Liver (tissue), 3 donors: ENCODE measurements around the gene CDH13.

ENCODE experiments used
- CTCF ChIP-seq: fragments of 150-350 bp; IDR thresholded peaks from 2 replicates; pipeline ENCODE4 v1.5.1; 2017; ENCODE audit warnings: improper control_type of control experiment, low read depth, low read length; ENCODE audit not compliant: missing input control
- HNF4G ChIP-seq: IDR thresholded peaks from 2 replicates; pipeline ENCODE4 v1.6.1; 2016; ENCODE audit warnings: antibody characterized with exemption
- MAX ChIP-seq: IDR thresholded peaks from 2 replicates; pipeline ENCODE4 v1.6.1; 2016; ENCODE audit warnings: antibody characterized with exemption
- RAD21 ChIP-seq, 2 donors: IDR thresholded peaks; 2 replicates each; pipeline ENCODE4 v1.6.1; 2016; ENCODE audit warnings: antibody characterized with exemption in 2 of 2, mild to moderate bottlenecking in 2 of 2
- REST ChIP-seq: IDR thresholded peaks from 2 replicates; pipeline ENCODE4 v1.6.1; 2016; ENCODE audit warnings: antibody characterized with exemption, mild to moderate bottlenecking
- RXRA ChIP-seq, 2 donors: IDR thresholded peaks; 2 replicates each; pipeline ENCODE4 v1.6.1; 2017 to 2018; ENCODE audit warnings: antibody characterized with exemption in 2 of 2, mild to moderate bottlenecking in 1 of 2
- SP1 ChIP-seq: IDR thresholded peaks from 2 replicates; pipeline ENCODE4 v1.6.1; 2018; ENCODE audit warnings: antibody characterized with exemption, mild to moderate bottlenecking
- TAF1 ChIP-seq: conservative IDR thresholded peaks from 2 replicates; pipeline ENCODE4 v1.6.1; 2016; ENCODE audit warnings: antibody characterized with exemption, mild to moderate bottlenecking
- YY1 ChIP-seq: IDR thresholded peaks from 2 replicates; pipeline ENCODE4 v1.6.1; 2016; ENCODE audit warnings: antibody characterized with exemption, mild to moderate bottlenecking
- ZBTB33 ChIP-seq: IDR thresholded peaks from 2 replicates; pipeline ENCODE4 v1.6.1; 2016; ENCODE audit warnings: antibody characterized with exemption
- donor health status: healthy.
- donor health status: healthy.

- TF ChIP-seq ZBTB33 (no peak), REST (no peak), CTCF (no peak), SP1 (no peak), MAX (no peak), YY1 (no peak), TAF1 (no peak), RAD21 (IDR thresholded peaks at IDR 0.05) (no peak), RXRA (IDR thresholded peaks at IDR 0.05) (no peak), HNF4G (no peak)
These were observed 592.5 kb downstream of the CDH13 start for GRCh38 chr16:83219285-83219684.
